Measurements from ENCODE around the gene KLHL40. TPM values are rescaled to one million over a fixed set of nuclear protein-coding genes. Genes with fewer than 3 reads are reported as not detected.

The KLHL40 gene
- total RNA-seq, 1 donor from 2014 or later: 0.12 TPM

DNA sequence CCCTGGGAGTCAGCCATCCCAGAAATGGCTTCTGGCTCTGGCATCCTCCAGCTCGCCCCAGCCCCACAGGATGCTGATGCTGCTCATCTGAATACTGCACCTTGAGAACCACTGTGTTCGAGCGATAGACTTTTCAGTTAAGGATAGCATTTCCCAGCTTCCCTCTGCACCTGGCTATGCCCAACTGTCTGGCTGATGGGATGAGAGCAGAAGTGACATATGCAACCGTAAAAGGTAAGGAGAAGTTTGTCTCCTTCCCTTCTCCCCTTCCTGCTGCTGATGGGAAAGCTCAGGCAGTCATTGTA is 27.0 kb downstream of the KLHL40 start:
- H3K27me3 Mint-ChIP-seq: peaks cover 7% of the 10 kb centered on the region
- H3K9me3 Mint-ChIP-seq: no peaks in the 10 kb centered on the region
- peak; percentile 44 for DNase-seq (ENCODE audit: extremely low spot score, unreplicated experiment)
- H3K36me3 Mint-ChIP-seq: no peaks in the 10 kb centered on the region
- TF ChIP-seq CTCF (conservative IDR thresholded peaks at IDR 0.05): no peak
- H3K4me1 Mint-ChIP-seq (ENCODE audit: unreplicated experiment): no peaks in the 10 kb centered on the region
- no peak overlapping the region for H3K27ac Mint-ChIP-seq
- no peak overlapping the region for H3K4me3 Mint-ChIP-seq

DNA sequence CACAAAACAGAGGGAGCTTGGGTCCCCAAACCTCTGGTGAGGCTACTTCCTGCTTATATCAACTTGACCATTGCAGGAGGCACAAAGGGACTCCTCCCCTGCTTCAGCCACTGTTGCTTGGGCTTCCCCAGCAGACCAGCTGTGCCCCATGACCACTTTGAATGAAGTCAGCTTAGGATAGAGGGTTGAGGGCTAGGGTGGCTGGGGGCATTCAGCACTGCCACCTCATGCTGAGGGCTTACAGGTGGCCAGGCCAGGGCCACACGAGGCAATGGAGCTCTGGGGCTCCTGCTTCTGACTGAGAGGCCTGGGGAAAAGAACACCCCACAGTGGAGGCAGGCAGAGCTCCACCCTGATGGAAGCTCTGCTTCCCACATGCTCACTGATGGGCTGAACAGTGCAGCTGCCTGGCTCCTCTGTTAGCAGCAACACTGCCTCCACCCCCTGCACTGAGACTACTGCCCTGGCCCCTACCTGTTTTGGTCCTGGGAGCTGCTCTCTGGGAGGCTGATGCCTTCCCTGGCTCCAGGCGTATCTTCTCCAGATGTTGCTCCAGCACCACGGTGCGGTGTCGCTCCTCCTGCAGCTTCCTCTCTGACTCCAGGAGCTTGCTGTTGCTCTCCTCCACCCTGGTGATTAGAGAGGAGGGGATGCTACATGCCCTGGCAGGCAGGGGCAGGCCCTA is 27.5 kb downstream of the KLHL40 start:
- no peak for TF ChIP-seq CTCF (conservative IDR thresholded peaks at IDR 0.05)
- Mint-ChIP-seq H3K4me3 (no peak overlapping the region), H3K4me1 (ENCODE audit: unreplicated experiment) (no peaks in the 10 kb centered on the region), H3K27ac (no peak overlapping the region), H3K36me3 (no peaks in the 10 kb centered on the region), H3K9me3 (no peaks in the 10 kb centered on the region), H3K27me3 (peaks cover 7% of the 10 kb centered on the region)
- DNase-seq (ENCODE audit: extremely low spot score, unreplicated experiment): peak; percentile 52

- no peaks in the 10 kb centered on the region for H3K4me1 Mint-ChIP-seq (ENCODE audit: unreplicated experiment)
- H3K36me3 Mint-ChIP-seq: no peaks in the 10 kb centered on the region
- H3K4me3 Mint-ChIP-seq: no peak overlapping the region
- H3K27ac Mint-ChIP-seq: no peak overlapping the region
- no peaks in the 10 kb centered on the region for H3K9me3 Mint-ChIP-seq
- DNase-seq (ENCODE audit: extremely low spot score, unreplicated experiment): no peak
- H3K27me3 Mint-ChIP-seq: peaks cover 7% of the 10 kb centered on the region
- TF ChIP-seq CTCF (conservative IDR thresholded peaks at IDR 0.05): no peak
Measured at GRCh38 chr3:42713747-42714146, 28.4 kb downstream of the KLHL40 start.

DNA sequence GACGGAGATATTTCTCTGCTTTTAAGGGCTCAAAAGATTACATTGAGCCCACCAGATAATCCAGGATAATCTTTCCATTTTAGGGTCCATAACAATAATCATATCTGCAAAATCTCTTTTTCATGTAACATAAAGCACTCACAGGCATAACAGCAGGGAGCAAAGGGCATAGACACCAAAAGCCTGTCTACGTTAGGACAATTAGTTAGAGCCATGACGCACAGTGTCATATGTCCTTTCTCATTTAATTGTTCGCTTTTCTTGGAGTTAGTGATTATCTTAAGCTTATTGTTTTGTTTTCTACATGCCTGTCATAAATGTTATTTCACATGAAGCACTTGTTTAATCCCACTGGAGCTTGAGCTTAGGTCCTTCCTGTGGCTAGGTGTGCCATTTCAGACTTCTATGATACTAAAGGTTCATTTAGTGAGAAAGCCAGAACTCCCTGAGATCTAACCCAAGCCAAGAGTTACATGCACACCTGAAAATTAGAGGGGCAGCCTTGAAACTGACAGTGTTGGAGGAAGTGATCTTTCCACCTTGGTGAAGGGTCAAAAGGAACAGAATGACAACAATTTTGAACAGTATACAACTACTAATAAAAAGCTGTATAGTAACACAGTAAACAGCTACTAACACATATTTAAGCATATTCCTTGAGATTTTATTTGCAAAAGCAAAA is 29.0 kb downstream of the KLHL40 start:
- Mint-ChIP-seq H3K36me3 (no peaks in the 10 kb centered on the region), H3K27me3 (peaks cover 7% of the 10 kb centered on the region), H3K4me1 (ENCODE audit: unreplicated experiment) (no peaks in the 10 kb centered on the region), H3K4me3 (no peak overlapping the region), H3K9me3 (no peaks in the 10 kb centered on the region), H3K27ac (no peak overlapping the region)
- TF ChIP-seq CTCF (conservative IDR thresholded peaks at IDR 0.05): no peak
- DNase-seq (ENCODE audit: extremely low spot score, unreplicated experiment): no peak

DNA sequence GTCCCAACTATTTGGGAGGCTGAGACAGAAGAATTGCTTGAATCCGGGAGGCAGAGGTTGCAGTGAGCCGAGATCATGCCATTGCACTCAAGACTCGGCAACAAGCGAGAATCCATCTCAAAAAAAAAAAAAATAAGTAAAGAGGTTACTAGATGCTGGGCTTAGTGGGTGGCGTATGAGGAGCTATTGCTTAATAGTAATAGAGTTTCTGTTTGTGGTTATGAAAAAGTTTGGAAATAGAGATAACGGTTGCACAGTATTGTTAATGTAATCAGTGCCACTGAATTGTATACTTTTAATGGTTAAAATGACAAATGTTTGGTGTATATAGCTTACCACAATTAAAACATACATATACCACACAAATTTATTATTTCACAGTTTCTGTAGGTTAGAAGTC is 32.0 kb downstream of the KLHL40 start:
- no peaks in the 10 kb centered on the region for H3K4me1 Mint-ChIP-seq (ENCODE audit: unreplicated experiment)
- H3K36me3 Mint-ChIP-seq: no peaks in the 10 kb centered on the region
- no peak for DNase-seq (ENCODE audit: extremely low spot score, unreplicated experiment)
- H3K27ac Mint-ChIP-seq: no peak overlapping the region
- H3K4me3 Mint-ChIP-seq: no peak overlapping the region
- H3K27me3 Mint-ChIP-seq: peaks cover 7% of the 10 kb centered on the region
- TF ChIP-seq CTCF (conservative IDR thresholded peaks at IDR 0.05): no peak
- no peaks in the 10 kb centered on the region for H3K9me3 Mint-ChIP-seq

Measured in type B pancreatic cell (in vitro differentiated cells).